Colonic mucosa (tissue), 4 donors: ENCODE results near the gene AKR1D1. TPM values are rescaled to one million over a fixed set of nuclear protein-coding genes. Genes with fewer than 3 reads are reported as not detected.
"Not testable (repeated sequence)": the region's sequence is repeated elsewhere in the genome, so short reads cannot be mapped to it uniquely, and the experiment has no call there.

ENCODE experiments used
- DNase-seq: peaks from one replicate; pipeline ENCODE4 v3.0.0-alpha.2; 2020
- H3K27ac ChIP-seq: fragments of 200-600 bp; one replicate; pipeline ENCODE4 v1.8.0; 2021
- H3K27me3 ChIP-seq: fragments of 200-600 bp; one replicate; pipeline ENCODE4 v1.8.0; 2021
- H3K36me3 ChIP-seq: fragments of 200-600 bp; one replicate; pipeline ENCODE4 v1.8.0; 2021
- H3K4me1 ChIP-seq: fragments of 200-600 bp; one replicate; pipeline ENCODE4 v1.8.0; 2021; ENCODE audit warnings: mild to moderate bottlenecking
- H3K4me3 ChIP-seq: fragments of 200-600 bp; one replicate; pipeline ENCODE4 v1.8.0; 2021
- H3K9ac ChIP-seq, 2 donors: one replicate each; pipeline ENCODE4 v1.7.0; 2013; ENCODE audit warnings: control low read depth in 2 of 2, low read depth in 2 of 2, low read length in 2 of 2
- H3K9me3 ChIP-seq: fragments of 200-600 bp; one replicate; pipeline ENCODE4 v1.8.0; 2021
- CTCF ChIP-seq: fragments of 200-600 bp; IDR thresholded peaks from one replicate; pipeline ENCODE4 v1.8.0; 2022; ENCODE audit warnings: antibody characterized with exemption, mild to moderate bottlenecking
- intact Hi-C: fragments of 100-400 bp; cut with DNase I; formaldehyde crosslinking; loops from one replicate; pipeline ENCODE4 v1.14.1; 2022
- total RNA-seq, 2 donors: library from RNA; stranded (reverse); fragmentation: NEBNext Ultra II Directional in 1 of 2; extraction: Animal tissue kit (Norgen Biotek cat#: 25700) in 1 of 2; gene quantifications; one replicate each; pipeline ENCODE4 v1.2.1, GENCODE V29; 2021
- donor health status: healthy.
- donor health status: DM: no; HTN: no; CAD: no.
- donor health status: DM: no; HTN: no; CAD: no.

Gene AKR1D1
- total RNA-seq, 2 donors from 2014 or later = not detected

GRCh38 chr7:138081868-138082267 lies 5.6 kb downstream of the AKR1D1 start:
- H3K4me1 ChIP-seq = no peaks in the 10 kb centered on the region
- H3K9ac ChIP-seq = no peak overlapping the region
- H3K36me3 ChIP-seq = no peaks in the 10 kb centered on the region
- intact Hi-C loops = no loop called here
- no peaks in the 10 kb centered on the region for H3K9me3 ChIP-seq
- H3K27ac ChIP-seq = no peak overlapping the region
- no peak for TF ChIP-seq CTCF
- no peak overlapping the region for H3K4me3 ChIP-seq
- no peak for DNase-seq
- no peaks in the 10 kb centered on the region for H3K27me3 ChIP-seq

DNA sequence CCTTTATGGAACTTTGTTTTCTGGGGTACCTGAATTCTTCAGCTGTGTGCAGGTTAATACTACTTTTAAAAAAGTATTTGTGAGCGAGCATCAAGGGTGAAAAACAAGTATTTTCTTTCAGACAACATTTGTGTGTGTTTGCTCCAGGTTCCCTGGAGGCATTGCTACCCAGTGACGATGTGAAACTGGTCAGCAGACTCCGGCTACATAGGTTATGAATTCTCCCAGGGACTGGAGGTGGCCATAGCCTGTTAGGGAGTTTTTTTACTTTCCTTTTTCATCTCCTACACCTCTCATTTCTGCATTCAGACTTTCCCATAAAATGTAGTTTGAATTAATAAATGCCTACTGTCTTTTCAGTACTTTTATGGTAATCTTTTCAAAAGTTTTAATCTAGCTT lies 7.6 kb downstream of the AKR1D1 start:
- intact Hi-C loops = no loop called here
- Histone ChIP-seq H3K9ac (no peak overlapping the region), H3K9me3 (no peaks in the 10 kb centered on the region), H3K36me3 (no peaks in the 10 kb centered on the region), H3K4me3 (no peak overlapping the region), H3K4me1 (no peaks in the 10 kb centered on the region), H3K27me3 (no peaks in the 10 kb centered on the region), H3K27ac (no peak overlapping the region)
- TF ChIP-seq CTCF = no peak
- DNase-seq = no peak

GRCh38 chr7:138086563-138087270 lies 10.5 kb downstream of the AKR1D1 start:
- Histone ChIP-seq H3K9me3 (no peaks in the 10 kb centered on the region), H3K27me3 (no peaks in the 10 kb centered on the region), H3K9ac (no peak overlapping the region), H3K36me3 (no peaks in the 10 kb centered on the region), H3K4me3 (no peak overlapping the region), H3K27ac (no peak overlapping the region), H3K4me1 (no peaks in the 10 kb centered on the region)
- no peak for TF ChIP-seq CTCF
- intact Hi-C loops = no loop called here
- no peak for DNase-seq

DNA sequence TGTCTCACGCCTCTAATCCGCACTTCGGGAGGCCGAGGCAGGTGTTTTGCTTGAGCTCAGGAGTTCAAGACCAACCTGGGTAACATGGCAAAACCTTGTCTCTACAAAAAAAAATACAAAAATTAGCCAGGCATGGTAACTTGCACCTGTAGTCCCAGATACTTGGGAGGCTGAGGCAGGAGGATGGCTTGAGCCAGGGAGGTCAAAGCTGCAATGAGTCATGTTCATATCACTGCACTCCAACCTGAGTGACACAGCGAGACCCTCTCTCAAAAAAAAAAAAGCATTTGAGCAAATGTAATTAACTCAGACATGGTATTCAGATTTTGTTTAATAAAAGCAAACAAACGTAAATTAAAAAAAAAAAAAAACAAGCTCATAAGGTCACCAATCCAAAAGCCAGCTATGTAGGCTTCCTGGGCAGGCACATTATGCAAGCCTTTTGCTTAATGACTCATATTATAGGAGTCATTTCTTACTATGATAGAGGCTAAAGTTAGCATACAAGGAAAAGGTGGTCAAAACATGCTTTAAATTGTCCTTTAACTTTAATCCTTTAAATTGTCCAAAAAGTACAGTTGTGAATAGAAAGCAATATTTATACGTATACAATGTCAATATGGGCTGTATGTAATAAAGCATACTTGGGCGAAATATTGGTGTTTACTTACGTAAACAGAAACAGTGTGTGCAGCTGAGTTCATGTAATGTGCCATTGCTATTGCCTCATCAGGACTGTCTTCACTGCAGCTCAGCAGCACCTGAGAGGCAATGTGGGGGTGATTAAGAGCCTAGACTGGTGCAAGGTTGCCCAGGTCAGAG lies 13.0 kb downstream of the AKR1D1 start:
- intact Hi-C loops = no loop called here

GRCh38 chr7:138091032-138091431 lies 14.8 kb downstream of the AKR1D1 start:
- intact Hi-C loops = no loop called here
- no peak for DNase-seq
- no peak for TF ChIP-seq CTCF

More for the DNA sequence above, 13.0 kb downstream of the AKR1D1 start:
- no peaks in the 10 kb centered on the region for H3K4me1 ChIP-seq
- no peaks in the 10 kb centered on the region for H3K9me3 ChIP-seq
- no peak overlapping the region for H3K27ac ChIP-seq
- DNase-seq = no peak
- H3K36me3 ChIP-seq = no peaks in the 10 kb centered on the region
- no peak overlapping the region for H3K9ac ChIP-seq
- TF ChIP-seq CTCF = no peak
- H3K4me3 ChIP-seq = no peak overlapping the region
- no peaks in the 10 kb centered on the region for H3K27me3 ChIP-seq

DNA sequence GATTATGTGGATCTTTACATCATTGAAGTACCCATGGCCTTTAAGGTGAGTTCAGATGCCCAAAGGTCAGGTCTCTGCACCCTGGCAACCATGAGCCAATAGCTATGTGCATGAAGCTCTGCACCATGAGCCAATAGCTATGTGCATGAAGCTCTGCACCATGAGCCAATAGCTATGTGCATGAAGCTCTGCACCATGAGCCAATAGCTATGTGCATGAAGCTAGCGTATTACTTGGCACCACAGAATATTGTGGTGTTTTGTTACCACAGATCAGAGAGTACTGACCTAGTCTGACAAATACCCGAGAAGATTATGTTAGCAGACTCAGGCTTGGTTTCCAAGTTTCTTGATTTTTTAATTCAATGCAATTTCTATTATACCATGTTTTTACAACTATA lies 15.6 kb downstream of the AKR1D1 start:
- H3K4me3 ChIP-seq, H3K36me3 ChIP-seq, H3K4me1 ChIP-seq, H3K9me3 ChIP-seq, DNase-seq, H3K27ac ChIP-seq, H3K27me3 ChIP-seq, H3K9ac ChIP-seq, intact Hi-C loops: not testable (repeated sequence)

More at GRCh38 chr7:138091032-138091431, 14.8 kb downstream of the AKR1D1 start:
- Histone ChIP-seq H3K27me3 (no peaks in the 10 kb centered on the region), H3K4me3 (no peak overlapping the region), H3K4me1 (no peaks in the 10 kb centered on the region), H3K9me3 (no peaks in the 10 kb centered on the region), H3K36me3 (no peaks in the 10 kb centered on the region), H3K27ac (no peak overlapping the region), H3K9ac (no peak overlapping the region)
